ENCODE data around the gene TMTC2.

The TMTC2 gene

DNA sequence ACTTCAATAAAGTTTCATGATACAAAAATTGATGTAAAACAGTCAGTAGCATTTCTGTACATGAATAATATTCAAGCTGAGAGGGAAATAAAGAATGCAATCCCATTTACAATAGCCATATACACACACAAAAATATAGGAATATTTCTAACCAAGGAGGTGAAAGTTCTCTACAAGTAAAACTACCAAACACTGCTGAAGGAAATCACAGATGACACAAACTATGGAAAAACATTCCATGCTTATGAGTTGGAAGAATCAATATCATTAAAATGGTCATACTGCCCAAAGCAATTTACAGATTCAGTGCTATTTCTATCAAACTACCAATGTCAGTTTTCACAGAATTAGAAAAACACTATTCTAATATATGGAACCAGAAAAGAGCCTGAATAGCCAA lies 272.3 kb downstream of the TMTC2 start:
- DNase-seq (ENCODE audit: low read depth), result no peak

DNA sequence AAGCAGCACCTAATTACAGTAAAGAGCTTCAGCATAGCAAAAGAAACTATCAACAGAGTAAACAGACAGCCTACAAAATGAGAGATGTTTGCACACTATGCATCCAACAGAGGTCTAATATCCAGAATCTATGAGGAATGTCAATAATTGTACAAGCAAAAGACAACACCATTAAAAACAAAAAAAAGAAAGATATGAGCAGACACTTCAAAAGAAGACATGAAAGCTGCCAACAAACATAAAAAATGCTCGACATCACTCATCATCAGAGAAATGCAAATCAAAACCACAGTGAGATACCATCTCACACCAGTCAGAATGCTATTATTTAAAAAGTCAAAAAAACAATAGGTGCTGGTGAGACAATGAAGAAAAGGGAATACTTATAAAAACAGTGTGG lies 273.1 kb downstream of the TMTC2 start:
- DNase-seq (ENCODE audit: low read depth), result no peak

DNA sequence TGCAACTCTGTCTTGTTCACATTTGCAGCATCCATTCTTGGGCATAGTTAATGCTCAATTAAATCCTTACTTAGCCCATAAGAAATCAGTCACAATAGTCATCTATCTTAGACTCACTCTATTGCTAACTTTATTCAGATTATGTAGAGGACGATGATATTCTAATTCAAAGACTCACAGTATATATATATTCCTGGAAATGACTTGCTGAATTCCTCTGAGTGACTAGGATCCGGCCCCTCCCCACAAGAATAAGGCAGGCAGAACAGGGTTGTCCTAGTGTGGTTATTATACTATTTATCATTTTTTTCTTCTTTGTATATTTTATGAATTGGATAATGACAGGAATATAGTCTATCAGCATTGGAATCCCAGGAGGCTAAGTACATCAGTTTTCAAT lies 275.1 kb downstream of the TMTC2 start:
- no peak for DNase-seq (ENCODE audit: low read depth)

DNA sequence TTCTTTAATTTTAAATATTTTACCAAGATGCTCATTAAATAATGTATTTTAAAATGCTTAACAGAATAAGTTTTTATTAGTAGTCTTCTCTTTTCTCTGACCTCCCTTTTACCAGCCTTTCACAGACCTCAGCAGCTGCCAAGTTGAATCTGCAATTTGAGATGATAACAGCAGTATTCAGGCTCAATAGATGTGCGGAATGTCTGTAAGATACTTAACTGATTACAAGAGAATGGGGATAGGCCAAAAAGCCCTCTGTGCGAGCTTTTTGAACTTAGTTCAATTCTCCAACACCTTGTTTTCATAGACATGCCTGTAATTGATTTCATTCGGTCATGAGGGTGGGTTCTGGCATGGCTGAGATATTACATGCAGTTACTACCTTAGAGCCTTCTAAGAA lies 277.2 kb downstream of the TMTC2 start:
- no peak for DNase-seq (ENCODE audit: low read depth)

DNA sequence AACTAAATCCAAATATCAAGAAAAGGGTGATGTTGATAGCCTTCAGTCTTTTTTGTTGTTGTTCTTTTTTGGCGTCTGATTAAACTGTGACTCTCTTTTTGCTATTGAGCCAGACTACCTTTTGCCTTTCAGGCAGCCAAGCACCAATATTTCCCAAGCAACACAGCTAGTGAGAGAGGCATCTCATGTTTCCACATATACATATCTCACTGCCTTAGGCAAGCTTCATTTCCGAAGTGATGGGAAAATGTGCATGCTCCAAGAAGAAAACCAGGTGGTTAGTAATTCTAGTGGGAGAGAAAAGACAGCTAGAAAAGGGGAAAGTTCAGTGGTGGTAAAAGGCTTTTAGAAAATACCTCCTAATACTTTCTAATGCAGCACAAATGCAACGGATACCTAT lies 277.7 kb downstream of the TMTC2 start:
- DNase-seq (ENCODE audit: low read depth), result no peak

DNA sequence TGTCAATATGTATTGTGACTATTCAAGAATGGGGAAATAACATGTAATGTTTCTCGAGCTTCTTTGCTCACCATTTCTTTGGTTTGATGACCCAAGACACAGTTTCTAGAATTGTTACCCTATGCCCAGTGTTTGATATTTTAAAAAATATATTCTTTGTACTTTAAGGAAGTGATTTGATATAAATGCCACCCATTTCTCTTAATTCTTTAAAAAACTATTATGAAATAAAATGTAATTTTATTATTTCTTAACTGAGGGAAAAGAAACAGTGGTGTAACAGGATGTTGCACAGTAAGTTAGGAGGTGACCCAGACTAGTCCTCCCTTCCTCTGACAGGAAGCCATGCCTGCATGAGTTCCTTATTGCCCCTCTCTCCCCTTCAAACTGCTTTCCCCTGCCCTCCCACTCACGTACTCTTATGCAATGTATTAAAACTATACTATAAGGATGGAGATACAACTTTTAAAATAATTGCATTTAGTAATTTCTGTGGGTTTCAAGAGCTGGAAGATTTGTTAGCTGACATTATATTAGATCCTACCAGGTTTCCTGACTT lies 279.4 kb downstream of the TMTC2 start:
- DNase-seq (ENCODE audit: low read depth), result no peak

DNA sequence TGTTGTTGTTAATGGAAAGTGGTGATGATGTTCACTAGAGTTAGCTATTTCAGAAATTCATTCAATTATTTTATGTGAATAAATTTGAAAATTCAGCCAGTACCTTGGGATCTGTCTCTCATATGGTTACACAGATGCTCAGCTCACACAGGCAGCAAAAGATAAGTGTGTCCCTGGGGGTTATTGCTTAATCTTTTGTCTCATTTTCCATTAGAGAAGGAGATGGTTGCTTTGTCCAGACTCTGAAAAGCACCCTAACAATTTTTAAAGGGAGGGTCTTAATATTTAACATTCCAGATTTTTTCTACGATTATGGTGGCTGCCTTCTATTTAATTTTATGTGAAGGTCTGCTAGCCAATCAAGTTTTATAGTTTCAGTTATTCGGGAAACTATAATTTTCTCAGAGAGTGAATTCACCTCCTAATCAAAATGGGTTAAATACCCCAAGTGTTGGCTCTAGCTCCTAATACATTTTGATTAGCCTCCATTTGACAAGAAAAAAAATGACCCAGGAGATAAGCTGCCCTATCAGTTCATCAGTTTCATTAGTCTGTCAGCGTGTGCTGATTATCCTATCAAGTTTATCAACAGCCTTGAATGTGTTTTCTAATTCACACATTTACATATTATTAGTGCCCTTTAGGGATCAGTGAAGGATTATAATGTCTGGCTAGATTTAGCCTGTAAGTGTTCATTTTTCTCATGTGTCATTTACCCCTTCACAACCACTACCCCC lies 282.1 kb downstream of the TMTC2 start:
- no peak for DNase-seq (ENCODE audit: low read depth)

DNA sequence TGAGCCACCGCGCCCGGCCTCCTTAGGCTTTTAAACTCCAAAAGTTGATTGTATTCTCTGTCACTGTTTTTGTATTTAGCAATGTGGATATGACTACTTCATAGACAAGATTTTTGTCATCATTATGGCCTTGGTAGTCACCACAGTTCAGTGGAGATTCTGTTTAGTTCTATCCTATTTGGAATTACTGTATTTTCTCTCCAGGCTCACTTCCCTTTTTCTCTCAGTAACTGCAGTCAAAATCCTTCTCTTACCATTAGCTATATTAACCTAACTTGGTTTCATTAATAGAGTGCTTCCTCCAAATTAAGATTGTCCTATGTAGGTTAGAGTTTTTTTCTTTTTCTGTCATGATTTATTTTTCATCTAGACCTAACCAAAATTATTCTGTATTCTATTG lies 283.9 kb downstream of the TMTC2 start:
- no peak for DNase-seq (ENCODE audit: low read depth)

DNA sequence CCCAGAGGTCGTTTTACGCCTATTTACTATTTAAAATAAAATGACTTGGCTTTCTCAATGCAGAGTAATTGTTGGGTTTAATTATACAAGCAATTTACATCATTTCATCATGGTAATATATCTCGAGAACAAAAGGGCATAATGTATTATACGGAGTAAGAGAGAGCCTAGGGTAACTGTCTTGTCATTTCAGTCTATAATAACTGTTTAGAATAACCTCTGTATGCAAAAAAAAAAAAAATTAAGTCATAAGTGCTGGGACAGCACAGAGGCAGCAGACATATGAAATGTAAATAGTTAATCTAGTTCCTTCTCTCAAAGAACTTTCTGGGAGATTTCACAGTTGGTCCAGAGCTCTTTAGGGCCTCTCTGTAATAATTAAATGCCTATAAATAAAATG lies 284.9 kb downstream of the TMTC2 start:
- DNase-seq (ENCODE audit: low read depth), result no peak

DNA sequence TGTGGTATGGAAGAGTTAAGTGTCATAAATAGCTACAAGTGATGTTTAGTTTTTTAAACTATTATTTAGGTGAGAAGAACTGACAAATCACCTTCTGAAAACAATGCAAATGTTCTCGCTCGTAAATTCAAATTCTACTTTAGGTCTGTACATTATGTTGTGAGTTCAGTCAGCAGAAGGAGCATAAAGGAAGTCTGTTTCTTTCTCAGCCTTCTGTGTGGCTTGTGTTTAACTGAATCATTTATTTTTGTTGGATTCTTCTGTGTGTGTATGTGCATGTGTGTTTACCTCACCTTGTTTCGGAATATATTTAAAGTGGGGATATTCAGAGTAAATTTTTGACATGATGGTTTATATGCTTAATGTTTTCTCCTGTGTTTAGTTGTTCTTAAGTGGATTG lies 285.9 kb downstream of the TMTC2 start:
- no peak for DNase-seq (ENCODE audit: low read depth)

DNA sequence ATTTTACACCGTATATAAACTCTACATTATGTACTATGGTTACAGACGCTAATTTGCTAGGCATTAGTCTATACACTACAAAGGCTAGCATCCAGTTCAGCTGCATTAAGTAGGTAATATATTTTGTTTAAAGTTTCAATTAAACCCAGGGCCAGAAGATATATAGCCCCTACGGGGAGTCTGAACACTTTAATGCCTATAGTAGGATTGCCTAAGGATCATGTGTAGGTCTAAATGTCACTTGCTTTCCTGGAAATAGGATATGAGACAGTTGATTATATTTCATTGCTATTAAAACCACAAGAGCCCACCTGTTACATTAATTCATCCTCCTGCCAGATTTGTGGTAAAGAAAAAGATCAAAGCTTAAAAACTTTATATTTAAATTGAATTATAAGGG lies 286.9 kb downstream of the TMTC2 start:
- DNase-seq (ENCODE audit: low read depth), result no peak

DNA sequence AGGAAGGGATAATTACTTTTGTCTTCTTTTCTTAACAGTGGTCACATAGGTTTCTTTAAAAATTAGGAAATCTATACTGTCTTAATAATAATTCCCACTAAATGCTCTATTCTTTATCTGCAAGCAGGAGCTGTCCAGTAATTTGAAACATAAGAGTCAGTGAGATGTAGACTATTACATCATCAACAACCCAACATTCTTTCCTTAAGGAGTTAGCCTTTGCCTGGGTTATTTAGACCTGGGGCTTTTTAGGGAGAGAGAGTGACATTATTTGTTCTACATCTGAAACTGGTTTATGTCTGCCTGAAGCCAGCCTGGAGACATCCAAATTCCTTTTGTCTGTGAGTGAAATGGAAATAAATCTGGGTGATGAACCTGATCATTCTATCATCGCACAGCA lies 294.4 kb downstream of the TMTC2 start:
- DNase-seq (ENCODE audit: low read depth), result no peak

DNA sequence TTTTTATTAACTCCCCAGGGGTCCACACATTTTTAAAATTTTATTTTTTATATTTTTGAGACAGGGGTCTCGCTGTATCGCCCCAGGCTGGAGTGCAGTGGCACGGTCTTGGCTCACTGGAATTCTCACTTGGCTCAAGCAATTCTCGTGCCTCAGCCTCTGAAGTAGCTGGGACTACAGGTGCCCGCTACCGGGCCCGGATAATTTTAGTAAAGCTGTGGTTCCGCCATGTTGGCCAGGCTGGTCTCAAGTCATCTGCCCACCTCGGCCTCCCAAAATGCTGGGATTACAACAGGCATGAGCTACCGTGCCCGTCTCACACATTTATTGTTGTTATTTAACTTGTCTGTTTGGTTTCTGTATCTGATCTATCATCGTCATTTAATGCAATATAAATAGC lies 307.4 kb downstream of the TMTC2 start:
- no peak for DNase-seq (ENCODE audit: low read depth)

DNA sequence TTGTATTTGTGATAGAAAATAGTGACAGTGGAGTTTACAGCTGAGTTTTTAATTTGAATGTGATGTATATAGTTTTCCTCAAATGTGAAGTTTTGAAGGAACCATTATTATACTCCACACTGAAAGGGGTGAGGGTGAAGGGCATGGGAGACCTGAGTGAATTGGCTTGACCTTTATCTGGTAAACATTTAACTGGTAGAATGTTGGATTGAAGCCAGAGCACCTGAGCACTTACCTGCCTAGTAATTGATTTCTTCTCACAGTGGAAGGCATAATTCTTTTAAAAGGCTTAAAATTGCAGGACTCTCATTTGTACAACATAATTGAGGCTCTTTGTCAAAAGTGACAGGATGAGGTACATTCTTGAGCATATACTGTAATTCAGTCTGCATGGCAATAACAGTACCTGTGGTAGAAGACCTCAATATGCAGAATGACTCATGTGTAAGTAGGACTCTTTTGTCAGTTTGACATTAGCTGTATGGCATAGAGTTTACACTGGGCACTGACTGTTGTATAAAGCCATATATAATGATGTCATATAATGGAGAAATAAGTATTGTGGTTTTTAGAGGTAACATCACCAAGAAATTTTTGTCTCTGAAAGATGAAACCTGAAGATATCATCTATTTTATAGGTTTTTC lies 309.6 kb downstream of the TMTC2 start:
- DNase-seq (ENCODE audit: low read depth), result no peak

DNA sequence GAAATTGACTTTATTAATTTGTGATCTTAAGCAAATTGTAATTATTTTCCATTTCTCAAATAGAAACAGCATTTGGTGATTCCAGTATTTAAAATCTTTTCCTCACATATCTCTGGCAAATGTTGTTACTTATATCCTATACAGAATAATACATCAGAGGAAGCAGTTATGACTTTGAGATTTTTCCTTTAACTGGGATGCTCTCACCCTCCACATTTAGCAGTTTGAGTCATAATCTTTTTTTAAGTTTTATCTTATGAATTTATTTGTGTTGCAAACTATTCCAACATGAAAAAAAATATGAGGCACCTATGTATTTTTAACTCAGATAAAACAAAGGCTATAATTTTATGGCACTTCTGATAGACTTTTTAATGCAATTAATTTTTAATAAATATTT lies 311.8 kb downstream of the TMTC2 start:
- no peak for DNase-seq (ENCODE audit: low read depth)

DNA sequence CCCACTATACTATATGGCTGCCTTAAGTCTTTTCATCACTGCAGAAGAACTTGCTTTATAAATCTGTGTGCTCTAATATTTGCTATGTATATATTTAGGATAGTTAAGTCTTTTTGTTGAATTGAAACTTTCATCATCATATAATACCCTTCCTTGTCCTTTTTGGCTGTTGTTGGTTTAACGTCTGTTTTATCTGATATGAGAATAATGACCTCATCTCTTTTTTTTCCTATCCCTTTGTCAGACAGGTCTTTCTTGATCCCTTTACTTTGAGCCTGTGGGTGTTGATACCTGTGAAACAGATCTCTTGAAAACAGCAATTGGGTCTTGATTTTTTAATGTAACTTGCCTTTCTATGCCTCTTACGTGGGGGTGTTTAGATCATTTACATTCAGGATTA lies 316.3 kb downstream of the TMTC2 start:
- DNase-seq (ENCODE audit: low read depth), result no peak

DNA sequence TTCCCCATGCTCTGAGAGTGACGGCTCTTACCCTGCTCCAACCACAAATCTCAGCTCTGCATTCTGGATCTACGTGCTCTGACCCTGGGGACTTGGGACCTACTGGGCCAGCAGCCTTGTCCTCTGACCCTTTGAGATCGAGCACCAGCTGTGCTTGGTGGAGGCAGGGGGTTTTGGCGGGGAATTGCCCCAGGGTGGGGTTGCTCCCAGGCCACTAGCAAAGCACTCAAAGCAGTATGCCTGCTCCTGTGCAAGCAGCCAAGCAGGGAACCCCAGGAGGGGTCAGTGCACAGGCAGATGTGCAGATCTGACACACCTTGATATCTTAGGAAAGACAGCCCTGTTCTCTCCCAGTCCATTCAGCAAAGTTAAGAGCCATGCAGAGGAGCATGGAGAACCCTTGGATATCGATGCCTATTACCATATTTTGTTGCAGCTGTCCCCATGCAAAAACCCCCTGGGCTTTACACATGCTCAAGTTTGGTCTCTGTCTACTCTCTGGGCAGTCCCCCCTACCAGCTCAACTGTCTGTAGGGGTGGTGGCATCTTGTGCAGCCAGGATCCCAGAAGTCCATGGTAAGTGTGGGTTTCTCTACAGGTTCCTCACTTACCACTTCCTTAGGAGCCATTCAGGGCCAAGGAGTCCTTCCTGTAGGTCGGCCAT lies 319.0 kb downstream of the TMTC2 start:
- no peak for DNase-seq (ENCODE audit: low read depth)

DNA sequence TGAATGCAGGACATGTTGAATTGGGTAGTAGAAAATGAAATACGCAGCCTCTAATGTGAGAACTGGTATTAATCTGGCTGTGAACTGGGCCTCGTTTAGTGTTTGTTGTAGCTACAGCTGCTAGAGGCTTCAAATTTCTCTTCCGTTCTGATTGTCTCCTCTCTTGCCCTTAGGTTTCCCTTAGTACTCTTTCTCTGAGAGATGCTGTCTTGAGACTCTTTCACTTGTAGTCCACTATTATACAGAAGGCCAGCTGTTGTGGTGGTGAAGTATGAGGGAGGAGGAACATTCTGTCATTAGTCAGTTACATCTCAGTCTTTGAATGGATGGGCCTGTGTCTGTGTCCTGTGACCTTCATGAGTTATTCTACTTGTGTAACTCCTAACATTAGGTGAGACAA lies 322.0 kb downstream of the TMTC2 start:
- no peak for DNase-seq (ENCODE audit: low read depth)

DNA sequence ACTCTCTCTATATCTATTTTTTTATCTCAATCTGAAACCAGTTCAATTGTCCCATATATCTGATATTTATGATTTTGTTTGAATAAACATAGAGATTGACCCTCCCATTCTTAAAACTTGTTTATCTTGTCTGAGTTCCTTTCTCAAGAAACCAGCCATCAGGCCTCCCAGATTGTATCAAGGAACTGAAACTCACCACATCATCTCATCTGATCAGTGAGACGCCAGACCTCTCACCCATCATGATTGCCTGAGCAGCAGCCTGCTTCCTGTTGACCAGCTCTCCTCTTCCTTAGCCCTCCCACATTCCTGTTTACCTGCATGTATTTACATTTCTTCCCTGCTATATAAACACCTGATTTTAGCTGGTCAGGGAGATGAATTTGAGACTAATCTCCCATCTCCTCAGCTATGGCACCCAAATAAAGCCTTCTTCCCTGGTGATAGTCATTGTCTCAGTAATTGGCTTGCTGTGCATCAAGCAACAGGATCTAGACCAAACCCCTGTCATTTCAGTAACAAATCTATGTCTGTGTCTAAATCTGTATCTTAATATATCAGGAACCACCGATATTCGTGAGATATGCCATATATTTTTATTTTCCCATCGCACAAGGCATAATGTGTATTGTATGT lies 323.6 kb downstream of the TMTC2 start:
- DNase-seq (ENCODE audit: low read depth), result no peak

DNA sequence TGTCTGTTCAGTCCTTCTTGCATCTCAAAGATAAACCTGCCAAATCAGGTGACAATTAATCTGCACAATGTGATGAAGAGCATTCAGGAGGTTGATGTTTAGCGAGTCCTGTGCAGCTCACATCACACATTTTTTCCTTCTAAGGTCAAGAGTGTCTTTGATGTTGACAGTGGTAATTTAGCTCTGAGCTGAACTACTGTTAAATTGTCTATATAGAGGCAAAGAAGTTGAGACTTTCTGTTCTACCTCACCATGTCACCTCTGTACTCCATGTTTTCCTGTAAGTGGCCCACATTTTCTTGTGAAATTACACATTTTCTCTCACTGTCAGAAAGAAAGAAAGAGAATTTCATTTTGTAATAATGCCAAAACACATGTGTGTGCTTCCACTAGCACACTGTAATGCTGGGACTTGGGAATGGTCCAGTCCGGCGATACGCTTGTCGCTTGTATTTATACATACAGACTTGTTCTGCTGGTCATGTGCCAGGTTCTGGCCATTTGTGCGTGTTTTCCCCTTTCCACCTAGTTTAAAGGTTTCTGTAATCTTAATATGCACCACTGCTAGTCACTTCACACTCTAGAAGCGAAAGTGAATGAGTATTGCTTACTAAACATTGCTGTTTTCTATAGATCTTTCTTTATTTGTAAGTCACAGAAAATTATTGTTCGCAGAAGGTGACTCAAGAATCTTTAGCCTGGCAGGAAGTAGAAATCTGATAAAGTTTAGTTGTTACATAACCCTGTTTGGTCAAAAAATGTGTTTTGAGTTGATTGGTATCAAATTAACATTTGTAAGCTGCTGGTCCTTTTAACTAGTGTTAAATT lies 328.9 kb downstream of the TMTC2 start:
- DNase-seq (ENCODE audit: low read depth), result no peak

DNA sequence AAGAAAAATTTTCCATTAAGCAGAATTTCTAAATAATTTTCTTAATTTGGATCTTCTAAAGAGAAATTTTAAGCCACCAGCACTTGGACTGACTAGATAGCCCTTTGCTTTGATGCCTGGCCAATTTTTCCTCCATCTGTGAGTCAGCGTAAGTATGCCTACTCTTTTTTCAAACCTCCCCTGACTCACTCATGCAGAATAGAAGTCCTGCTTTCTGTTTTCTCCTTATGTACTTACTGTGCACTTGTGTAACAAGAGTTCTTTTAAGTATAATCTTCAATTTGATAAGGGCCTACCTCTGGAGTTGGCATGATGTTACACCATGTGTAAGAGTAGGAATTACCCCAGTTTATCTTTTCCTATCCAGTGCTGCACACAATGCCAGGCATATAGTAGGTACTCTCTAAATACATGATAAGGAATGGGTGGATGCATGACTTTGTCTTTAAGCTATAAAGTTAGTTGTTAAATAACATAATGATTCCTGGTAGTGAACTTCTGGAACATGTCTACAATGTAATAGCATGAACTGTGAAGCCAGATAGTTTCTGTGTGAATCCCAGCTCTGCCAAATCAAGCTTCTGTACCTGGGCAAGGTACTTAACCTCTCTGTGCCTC lies 329.6 kb downstream of the TMTC2 start:
- no peak for DNase-seq (ENCODE audit: low read depth)

All from stimulated activated CD8-positive, alpha-beta memory T cell treated with anti-CD3 and anti-CD28 coated beads, Interleukin-12 subunit alpha, Interleukin-12 subunit beta, amount 100 ng/mL, for 1 hour (primary cell).